Measurements from ENCODE around the gene STRBP.
"Not testable (repeated sequence)": the region's sequence is repeated elsewhere in the genome, so short reads cannot be mapped to it uniquely, and the experiment has no call there.

The STRBP gene

GRCh38 chr9:123211081-123211480 lies 57.3 kb downstream of the STRBP start:
- Histone ChIP-seq H3K4me1 (ENCODE audit: control insufficient read depth, insufficient read depth, low read length) (no peaks in the 10 kb centered on the region), H3K4me3 (ENCODE audit: insufficient read depth, low read depth, low read length) (no peak overlapping the region), H3K36me3 (ENCODE audit: control insufficient read depth, insufficient read depth, low read length) (no peaks in the 10 kb centered on the region), H3K27ac (ENCODE audit: insufficient read depth, low read depth, low read length, poor library complexity, severe bottlenecking) (no peak overlapping the region), H3K9me3 (ENCODE audit: control insufficient read depth, low read length) (no peaks in the 10 kb centered on the region), H3K27me3 (ENCODE audit: control insufficient read depth, insufficient read depth, low read length, poor library complexity, severe bottlenecking) (no peaks in the 10 kb centered on the region)
- WGBS, 2 experiments: 95% methylated on average over 2 of the region's 3 CpGs; no CpG with 5 or more reads in 1 of the 2 experiments

GRCh38 chr9:123208626-123209174 lies 59.7 kb downstream of the STRBP start:
- Histone ChIP-seq H3K4me3 (ENCODE audit: insufficient read depth, low read depth, low read length) (no peak overlapping the region), H3K36me3 (ENCODE audit: control insufficient read depth, insufficient read depth, low read length) (no peaks in the 10 kb centered on the region), H3K27ac (ENCODE audit: insufficient read depth, low read depth, low read length, poor library complexity, severe bottlenecking) (no peak overlapping the region), H3K4me1 (ENCODE audit: control insufficient read depth, insufficient read depth, low read length) (no peaks in the 10 kb centered on the region), H3K27me3 (ENCODE audit: control insufficient read depth, insufficient read depth, low read length, poor library complexity, severe bottlenecking) (no peaks in the 10 kb centered on the region), H3K9me3 (ENCODE audit: control insufficient read depth, low read length) (no peaks in the 10 kb centered on the region)
- 93 to 96% methylated on average over 1 of the region's 1 CpG for WGBS, 2 experiments

DNA sequence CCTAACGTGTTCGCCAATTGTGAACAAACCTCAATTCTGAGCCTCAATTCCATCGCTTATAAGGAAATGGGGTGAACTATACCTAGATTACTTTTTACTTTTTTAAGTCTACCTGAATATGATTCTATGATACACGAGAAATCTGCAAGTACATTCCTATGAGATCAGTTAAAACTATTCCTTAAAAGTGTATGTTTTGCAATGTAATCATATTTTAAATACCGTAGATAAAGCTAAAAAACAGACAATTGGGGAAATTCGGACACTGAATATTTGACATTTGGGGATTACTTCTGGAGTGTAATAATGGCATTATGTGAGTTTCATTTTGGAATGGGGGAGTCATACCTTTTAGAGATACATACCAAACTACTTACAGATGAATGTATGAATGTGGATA lies 62.3 kb downstream of the STRBP start:
- H3K4me1 ChIP-seq (ENCODE audit: control insufficient read depth, insufficient read depth, low read length): no peaks in the 10 kb centered on the region

DNA sequence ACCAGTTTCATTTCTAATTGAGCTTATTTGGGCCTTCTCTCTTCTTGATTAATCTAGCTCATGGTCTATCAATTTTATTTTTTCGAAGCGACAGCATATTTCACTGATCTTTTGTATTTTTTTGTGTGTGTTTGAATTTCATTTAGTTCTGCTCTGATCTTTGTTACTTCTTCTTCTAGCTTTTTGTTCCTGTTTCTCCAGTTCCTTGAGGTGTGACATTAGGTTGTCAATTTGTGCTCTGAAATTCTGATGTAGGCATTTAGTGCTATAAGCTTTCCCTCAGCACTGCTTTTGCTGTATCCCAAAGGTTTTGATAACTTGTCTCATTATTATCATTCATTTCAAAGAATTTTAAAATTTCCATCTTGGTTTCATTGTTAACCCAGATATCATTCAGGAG lies 67.3 kb downstream of the STRBP start:
- H3K4me1 ChIP-seq (ENCODE audit: control insufficient read depth, insufficient read depth, low read length): no peaks in the 10 kb centered on the region

More for the DNA sequence above, 62.3 kb downstream of the STRBP start:
- WGBS, 2 experiments: 99 to 100% methylated on average over 5 to 6 of the region's 6 CpGs
- Histone ChIP-seq H3K27ac (ENCODE audit: insufficient read depth, low read depth, low read length, poor library complexity, severe bottlenecking) (no peak overlapping the region), H3K9me3 (ENCODE audit: control insufficient read depth, low read length) (no peaks in the 10 kb centered on the region), H3K36me3 (ENCODE audit: control insufficient read depth, insufficient read depth, low read length) (no peaks in the 10 kb centered on the region), H3K27me3 (ENCODE audit: control insufficient read depth, insufficient read depth, low read length, poor library complexity, severe bottlenecking) (no peaks in the 10 kb centered on the region), H3K4me3 (ENCODE audit: insufficient read depth, low read depth, low read length) (no peak overlapping the region)

GRCh38 chr9:123200469-123200868 lies 67.9 kb downstream of the STRBP start:
- 92 to 93% methylated on average over 9 to 11 of the region's 13 CpGs for WGBS, 2 experiments
- not testable (repeated sequence) for H3K9me3 ChIP-seq (ENCODE audit: control insufficient read depth, low read length); H3K27me3 ChIP-seq (ENCODE audit: control insufficient read depth, insufficient read depth, low read length, poor library complexity, severe bottlenecking); H3K4me3 ChIP-seq (ENCODE audit: insufficient read depth, low read depth, low read length); H3K4me1 ChIP-seq (ENCODE audit: control insufficient read depth, insufficient read depth, low read length); H3K27ac ChIP-seq (ENCODE audit: insufficient read depth, low read depth, low read length, poor library complexity, severe bottlenecking); H3K36me3 ChIP-seq (ENCODE audit: control insufficient read depth, insufficient read depth, low read length)

More for the DNA sequence above, 67.3 kb downstream of the STRBP start:
- Histone ChIP-seq H3K36me3 (ENCODE audit: control insufficient read depth, insufficient read depth, low read length) (no peaks in the 10 kb centered on the region), H3K27ac (ENCODE audit: insufficient read depth, low read depth, low read length, poor library complexity, severe bottlenecking) (no peak overlapping the region), H3K27me3 (ENCODE audit: control insufficient read depth, insufficient read depth, low read length, poor library complexity, severe bottlenecking) (no peaks in the 10 kb centered on the region), H3K4me3 (ENCODE audit: insufficient read depth, low read depth, low read length) (no peak overlapping the region), H3K9me3 (ENCODE audit: control insufficient read depth, low read length) (no peaks in the 10 kb centered on the region)
- WGBS, 2 experiments: 96 to 100% methylated on average over 2 of the region's 2 CpGs

GRCh38 chr9:123196124-123196523 lies 72.3 kb downstream of the STRBP start:
- H3K9me3 ChIP-seq (ENCODE audit: control insufficient read depth, low read length): no peaks in the 10 kb centered on the region
- no peaks in the 10 kb centered on the region for H3K27me3 ChIP-seq (ENCODE audit: control insufficient read depth, insufficient read depth, low read length, poor library complexity, severe bottlenecking)
- no peak overlapping the region for H3K27ac ChIP-seq (ENCODE audit: insufficient read depth, low read depth, low read length, poor library complexity, severe bottlenecking)
- no peak overlapping the region for H3K4me3 ChIP-seq (ENCODE audit: insufficient read depth, low read depth, low read length)
- 92 to 100% methylated on average over 1 of the region's 1 CpG for WGBS, 2 experiments
- no peaks in the 10 kb centered on the region for H3K36me3 ChIP-seq (ENCODE audit: control insufficient read depth, insufficient read depth, low read length)
- H3K4me1 ChIP-seq (ENCODE audit: control insufficient read depth, insufficient read depth, low read length): no peaks in the 10 kb centered on the region

- Histone ChIP-seq H3K9me3 (ENCODE audit: control insufficient read depth, low read length) (no peaks in the 10 kb centered on the region), H3K4me3 (ENCODE audit: insufficient read depth, low read depth, low read length) (no peak overlapping the region), H3K27ac (ENCODE audit: insufficient read depth, low read depth, low read length, poor library complexity, severe bottlenecking) (no peak overlapping the region), H3K4me1 (ENCODE audit: control insufficient read depth, insufficient read depth, low read length) (no peaks in the 10 kb centered on the region), H3K36me3 (ENCODE audit: control insufficient read depth, insufficient read depth, low read length) (no peaks in the 10 kb centered on the region), H3K27me3 (ENCODE audit: control insufficient read depth, insufficient read depth, low read length, poor library complexity, severe bottlenecking) (no peaks in the 10 kb centered on the region)
- 94 to 97% methylated on average over 1 of the region's 1 CpG for WGBS, 2 experiments
Observed at GRCh38 chr9:123194023-123194422, 74.4 kb downstream of the STRBP start.

DNA sequence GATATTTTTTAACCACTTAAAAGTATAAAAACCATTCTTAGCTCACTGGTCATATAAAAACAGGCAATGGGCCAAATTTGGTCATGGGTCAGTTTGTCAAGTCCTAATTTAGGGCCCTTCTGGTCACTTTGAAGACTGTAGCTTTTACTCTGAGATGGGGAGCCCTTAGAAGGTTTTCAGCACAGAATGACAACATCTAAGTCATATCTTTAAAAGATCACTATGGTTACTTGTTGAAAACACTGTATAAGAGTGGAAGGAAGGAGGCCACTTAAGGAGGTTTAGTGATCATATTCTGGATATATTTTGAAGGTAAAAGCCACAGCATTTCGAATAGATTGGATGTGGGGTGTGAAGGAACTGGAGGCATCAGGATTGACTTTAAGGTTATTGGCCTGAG lies 76.7 kb downstream of the STRBP start:
- no peaks in the 10 kb centered on the region for H3K36me3 ChIP-seq (ENCODE audit: control insufficient read depth, insufficient read depth, low read length)
- no peak overlapping the region for H3K27ac ChIP-seq (ENCODE audit: insufficient read depth, low read depth, low read length, poor library complexity, severe bottlenecking)
- H3K27me3 ChIP-seq (ENCODE audit: control insufficient read depth, insufficient read depth, low read length, poor library complexity, severe bottlenecking): no peaks in the 10 kb centered on the region
- 91 to 93% methylated on average over 1 of the region's 1 CpG for WGBS, 2 experiments
- no peaks in the 10 kb centered on the region for H3K4me1 ChIP-seq (ENCODE audit: control insufficient read depth, insufficient read depth, low read length)
- no peaks in the 10 kb centered on the region for H3K9me3 ChIP-seq (ENCODE audit: control insufficient read depth, low read length)
- H3K4me3 ChIP-seq (ENCODE audit: insufficient read depth, low read depth, low read length): no peak overlapping the region

DNA sequence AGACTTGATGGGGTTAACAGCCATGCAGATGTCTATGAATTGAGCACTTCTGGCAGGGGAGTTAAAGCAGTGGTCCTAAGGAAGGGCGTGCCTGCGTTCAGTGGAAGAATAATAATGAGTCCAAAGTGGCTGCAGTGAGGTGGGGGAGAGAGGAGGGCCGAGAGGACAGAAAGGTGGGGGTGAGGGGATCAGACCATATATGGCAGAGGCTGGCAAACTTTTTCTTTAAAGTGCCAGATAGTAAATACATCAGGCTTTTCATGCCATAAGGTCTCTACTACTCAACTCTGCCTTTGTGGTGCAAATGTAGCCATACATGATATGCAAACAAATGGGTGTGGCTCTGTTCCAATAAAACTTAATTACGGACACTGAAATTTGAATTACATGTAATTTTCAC lies 77.1 kb downstream of the STRBP start:
- Histone ChIP-seq H3K4me1 (ENCODE audit: control insufficient read depth, insufficient read depth, low read length) (no peaks in the 10 kb centered on the region), H3K36me3 (ENCODE audit: control insufficient read depth, insufficient read depth, low read length) (no peaks in the 10 kb centered on the region), H3K4me3 (ENCODE audit: insufficient read depth, low read depth, low read length) (no peak overlapping the region), H3K27ac (ENCODE audit: insufficient read depth, low read depth, low read length, poor library complexity, severe bottlenecking) (no peak overlapping the region), H3K27me3 (ENCODE audit: control insufficient read depth, insufficient read depth, low read length, poor library complexity, severe bottlenecking) (no peaks in the 10 kb centered on the region), H3K9me3 (ENCODE audit: control insufficient read depth, low read length) (no peaks in the 10 kb centered on the region)
- WGBS, 2 experiments: 62 to 68% methylated on average over 4 of the region's 4 CpGs

DNA sequence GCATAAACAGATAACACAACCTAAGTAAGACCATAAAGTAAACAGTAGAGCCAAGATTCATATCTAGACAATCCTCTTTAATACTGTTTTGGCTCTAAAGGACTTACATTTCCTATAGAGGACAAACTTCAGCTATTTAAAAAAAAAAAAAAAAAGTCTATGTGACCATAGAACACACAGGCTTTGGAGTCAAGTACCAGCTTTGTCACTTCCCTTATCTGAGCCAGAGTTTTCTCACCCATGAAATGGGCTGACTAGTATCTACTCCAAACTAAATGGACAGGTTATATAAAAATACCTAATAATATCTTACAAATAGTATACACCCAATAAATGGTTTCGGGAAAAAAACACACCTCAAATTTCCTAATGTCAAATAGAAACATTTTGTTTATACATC lies 81.3 kb downstream of the STRBP start:
- no peak overlapping the region for H3K4me3 ChIP-seq (ENCODE audit: insufficient read depth, low read depth, low read length)
- no peaks in the 10 kb centered on the region for H3K36me3 ChIP-seq (ENCODE audit: control insufficient read depth, insufficient read depth, low read length)
- H3K4me1 ChIP-seq (ENCODE audit: control insufficient read depth, insufficient read depth, low read length): no peaks in the 10 kb centered on the region
- H3K27ac ChIP-seq (ENCODE audit: insufficient read depth, low read depth, low read length, poor library complexity, severe bottlenecking): no peak overlapping the region
- WGBS, 2 experiments: 60% methylated on average over 1 of the region's 1 CpG; no CpG with 5 or more reads in 1 of the 2 experiments
- H3K27me3 ChIP-seq (ENCODE audit: control insufficient read depth, insufficient read depth, low read length, poor library complexity, severe bottlenecking): no peaks in the 10 kb centered on the region
- no peaks in the 10 kb centered on the region for H3K9me3 ChIP-seq (ENCODE audit: control insufficient read depth, low read length)

- H3K27me3 ChIP-seq (ENCODE audit: control insufficient read depth, insufficient read depth, low read length, poor library complexity, severe bottlenecking); H3K27ac ChIP-seq (ENCODE audit: insufficient read depth, low read depth, low read length, poor library complexity, severe bottlenecking); H3K36me3 ChIP-seq (ENCODE audit: control insufficient read depth, insufficient read depth, low read length); H3K4me3 ChIP-seq (ENCODE audit: insufficient read depth, low read depth, low read length); H3K4me1 ChIP-seq (ENCODE audit: control insufficient read depth, insufficient read depth, low read length); H3K9me3 ChIP-seq (ENCODE audit: control insufficient read depth, low read length): not testable (repeated sequence)
- WGBS, 2 experiments: 70 to 87% methylated on average over 2 of the region's 2 CpGs
Observed at GRCh38 chr9:123186029-123186428, 82.4 kb downstream of the STRBP start.

All from ectodermal cell (in vitro differentiated cells).